Mucosa of descending colon (tissue), 3 donors: ENCODE data around the gene AIF1. TPM values are rescaled to one million over a fixed set of nuclear protein-coding genes. Genes with fewer than 3 reads are reported as not detected.

Source experiments
- ATAC-seq: fragments of 200-7000 bp; cut with Tn5 transposase; one replicate; pipeline ENCODE4 v1.9.1; 2020; ENCODE audit warnings: mild to moderate bottlenecking, moderate library complexity
- DNase-seq, 3 donors: peaks; one replicate each; pipeline ENCODE4 v3.0.0-alpha.2; 2020
- H3K36me3 ChIP-seq: fragments of 200-600 bp; one replicate; pipeline ENCODE4 v1.8.0; 2021; ENCODE audit warnings: low read depth, mild to moderate bottlenecking
- H3K4me1 ChIP-seq: fragments of 200-600 bp; one replicate; pipeline ENCODE4 v1.8.0; 2021; ENCODE audit warnings: low read depth, mild to moderate bottlenecking
- H3K4me3 ChIP-seq: fragments of 200-600 bp; one replicate; pipeline ENCODE4 v1.8.0; 2021; ENCODE audit warnings: mild to moderate bottlenecking
- H3K9me3 ChIP-seq: fragments of 200-600 bp; one replicate; pipeline ENCODE4 v1.8.0; 2021; ENCODE audit warnings: mild to moderate bottlenecking
- intact Hi-C, 2 donors: fragments of 100-400 bp; cut with DNase I in 1 of 2; cut with micrococcal nuclease in 1 of 2; formaldehyde crosslinking; loops; one replicate each; pipeline versions ENCODE4 v1.11.0 to v1.11.1; 2022; cut with DNase I, micrococcal nuclease
- total RNA-seq, 3 donors: library from RNA; stranded (reverse); fragmentation: NEBNext Ultra II Directional in 2 of 3; extraction: Animal tissue kit (Norgen Biotek cat#: 25700) in 2 of 3; gene quantifications; one replicate each; pipeline versions ENCODE4 v1.2.1 to v1.2.4, GENCODE V29; 2021 to 2023
- TF ChIP-seq, protein P1 (sequence below): fragments of 200-600 bp; IDR thresholded peaks from one replicate; pipeline ENCODE4 v1.8.0; 2022; ENCODE audit warnings: antibody characterized with exemption, mild to moderate bottlenecking
- donor health status: DM: no; HTN: no; CAD: no; lungs with moderate emphysema.
- donor health status: DM: no; HTN: no; CAD: no.
- donor health status: DM: no; HTN: yes; CAD: no.

The AIF1 gene
- total RNA-seq, 3 donors from 2014 or later: 6.1 to 28.4 (median 17.3) TPM

DNA sequence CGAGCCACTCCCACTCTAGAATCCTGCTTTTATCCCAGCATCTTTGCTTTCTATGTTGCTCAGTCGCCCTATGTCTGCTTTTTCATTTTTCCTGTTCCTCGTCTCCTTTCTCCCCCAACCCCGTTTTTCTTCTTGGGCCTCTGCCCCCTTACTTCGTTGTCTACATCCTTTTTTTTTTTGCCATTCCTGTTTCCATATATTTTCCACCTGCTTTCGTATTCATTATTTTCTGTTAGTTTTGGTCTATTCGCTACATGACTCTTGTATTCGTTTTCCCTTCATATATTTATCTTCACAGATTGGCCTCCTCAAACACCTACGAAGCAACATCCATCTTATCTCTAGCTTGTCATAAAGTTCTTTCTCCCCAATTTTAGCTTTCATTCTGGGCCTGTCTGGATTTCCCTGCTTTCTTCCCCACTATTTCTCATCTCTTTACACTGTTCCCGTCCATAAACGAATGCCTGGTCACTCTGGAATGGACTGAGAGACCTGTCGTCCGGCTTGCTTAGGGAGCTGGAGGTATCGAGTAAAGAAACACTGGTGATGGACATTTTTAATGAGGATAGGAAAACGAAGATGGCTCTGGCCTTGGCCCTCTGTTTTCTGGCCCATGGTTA, 6.4 kb downstream of the AIF1 start:
- ATAC-seq (no peak), DNase-seq (no peak)
- TF ChIP-seq, protein P1, sequence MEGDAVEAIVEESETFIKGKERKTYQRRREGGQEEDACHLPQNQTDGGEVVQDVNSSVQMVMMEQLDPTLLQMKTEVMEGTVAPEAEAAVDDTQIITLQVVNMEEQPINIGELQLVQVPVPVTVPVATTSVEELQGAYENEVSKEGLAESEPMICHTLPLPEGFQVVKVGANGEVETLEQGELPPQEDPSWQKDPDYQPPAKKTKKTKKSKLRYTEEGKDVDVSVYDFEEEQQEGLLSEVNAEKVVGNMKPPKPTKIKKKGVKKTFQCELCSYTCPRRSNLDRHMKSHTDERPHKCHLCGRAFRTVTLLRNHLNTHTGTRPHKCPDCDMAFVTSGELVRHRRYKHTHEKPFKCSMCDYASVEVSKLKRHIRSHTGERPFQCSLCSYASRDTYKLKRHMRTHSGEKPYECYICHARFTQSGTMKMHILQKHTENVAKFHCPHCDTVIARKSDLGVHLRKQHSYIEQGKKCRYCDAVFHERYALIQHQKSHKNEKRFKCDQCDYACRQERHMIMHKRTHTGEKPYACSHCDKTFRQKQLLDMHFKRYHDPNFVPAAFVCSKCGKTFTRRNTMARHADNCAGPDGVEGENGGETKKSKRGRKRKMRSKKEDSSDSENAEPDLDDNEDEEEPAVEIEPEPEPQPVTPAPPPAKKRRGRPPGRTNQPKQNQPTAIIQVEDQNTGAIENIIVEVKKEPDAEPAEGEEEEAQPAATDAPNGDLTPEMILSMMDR: no peak
- H3K36me3 ChIP-seq: peaks cover 20% of the 10 kb centered on the region
- peak overlapping the region; percentile 68 for H3K4me3 ChIP-seq
- intact Hi-C loops: no loop called here
- no peaks in the 10 kb centered on the region for H3K9me3 ChIP-seq
- H3K4me1 ChIP-seq: peaks cover 9% of the 10 kb centered on the region

DNA sequence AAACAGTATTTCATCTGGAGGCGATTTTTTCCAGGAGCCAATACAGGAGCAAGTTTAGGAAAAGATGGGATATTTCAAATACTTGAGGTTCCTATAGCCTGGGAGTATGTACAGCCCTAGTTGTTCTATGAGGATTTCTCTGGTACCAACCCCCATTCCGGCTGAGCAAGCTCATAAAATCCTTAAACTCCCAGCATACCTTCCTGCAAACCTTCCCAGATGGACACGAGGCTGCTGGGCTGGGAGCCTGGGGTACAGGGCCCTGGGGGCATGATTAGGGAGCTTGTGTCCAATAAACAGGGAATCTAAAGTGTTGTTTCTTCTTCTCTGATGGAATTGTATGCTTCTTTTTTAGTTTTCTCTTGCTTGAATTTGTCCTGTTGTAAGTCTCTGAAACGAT, 7.0 kb downstream of the AIF1 start:
- intact Hi-C loops: no loop called here
- peaks cover 26% of the 10 kb centered on the region for H3K36me3 ChIP-seq
- no peaks in the 10 kb centered on the region for H3K9me3 ChIP-seq
- peaks cover 9% of the 10 kb centered on the region for H3K4me1 ChIP-seq
- no peak overlapping the region for H3K4me3 ChIP-seq
- TF ChIP-seq, protein P1: no peak
- no peak for ATAC-seq
- peak in 1 of 3 donors; percentile 51 for DNase-seq

GRCh38 chr6:31622684-31623091, 7.7 kb downstream of the AIF1 start:
- H3K4me3 ChIP-seq: no peak overlapping the region

DNA sequence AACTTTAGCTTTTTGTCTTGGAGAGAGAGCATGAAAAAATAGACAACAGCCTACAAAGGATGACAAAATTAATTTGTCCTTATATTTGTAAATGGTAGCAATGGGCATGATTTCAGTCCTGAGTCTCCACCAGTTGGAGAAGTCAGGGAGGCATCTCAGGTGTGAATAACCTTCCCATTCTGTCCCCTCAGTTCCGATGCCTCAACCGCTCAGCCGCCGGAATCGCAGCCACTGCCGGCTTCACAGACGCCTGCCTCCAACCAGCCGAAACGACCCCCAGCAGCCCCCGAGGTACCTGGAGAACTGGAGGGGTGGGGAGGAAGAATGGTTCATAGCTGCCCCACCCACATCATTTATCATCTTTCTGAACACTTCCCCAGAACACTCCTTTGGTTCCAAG, 9.0 kb downstream of the AIF1 start:
- peaks cover 40% of the 10 kb centered on the region for H3K36me3 ChIP-seq
- no peak overlapping the region for H3K4me3 ChIP-seq
- H3K4me1 ChIP-seq: peaks cover 9% of the 10 kb centered on the region
- TF ChIP-seq, protein P1: no peak
- DNase-seq: no peak
- no peaks in the 10 kb centered on the region for H3K9me3 ChIP-seq
- ATAC-seq: no peak
- intact Hi-C loops: no loop called here

More at GRCh38 chr6:31622684-31623091, 7.7 kb downstream of the AIF1 start:
- DNase-seq (peak in 1 of 3 donors; percentile 34), ATAC-seq (no peak)
- TF ChIP-seq, protein P1: no peak
- Histone ChIP-seq H3K4me1 (peaks cover 9% of the 10 kb centered on the region), H3K36me3 (peaks cover 31% of the 10 kb centered on the region), H3K9me3 (no peaks in the 10 kb centered on the region)
- intact Hi-C loops: no loop called here

DNA sequence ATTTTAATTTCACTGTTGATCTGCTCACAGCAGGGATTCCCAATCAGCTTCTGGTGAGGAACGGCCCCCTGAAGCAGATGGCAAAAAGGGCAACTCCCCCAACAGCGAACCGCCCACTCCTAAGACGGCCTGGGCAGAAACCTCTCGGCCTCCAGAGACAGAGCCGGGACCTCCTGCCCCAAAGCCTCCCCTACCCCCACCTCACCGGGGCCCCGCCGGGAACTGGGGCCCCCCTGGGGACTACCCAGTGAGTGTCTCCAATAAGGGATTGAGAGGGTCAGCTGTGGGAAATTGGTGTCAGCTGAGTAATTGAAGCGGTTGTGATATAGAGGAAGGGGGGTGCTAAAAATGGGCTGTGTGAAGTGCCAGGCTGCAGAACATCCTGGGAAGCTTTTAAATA, 11.9 kb downstream of the AIF1 start:
- no peak for ATAC-seq
- Histone ChIP-seq H3K4me3 (no peak overlapping the region), H3K4me1 (peaks cover 3% of the 10 kb centered on the region), H3K9me3 (no peaks in the 10 kb centered on the region), H3K36me3 (peaks cover 46% of the 10 kb centered on the region)
- intact Hi-C loops: no loop called here
- no peak for DNase-seq
- TF ChIP-seq, protein P1: no peak
